HepG2 (cell line): Measurements from ENCODE around the gene TGM1. TPM values are rescaled to one million over a fixed set of nuclear protein-coding genes. Genes with fewer than 3 reads are reported as not detected.

ENCODE experiments used
- EP300 ChIP-seq, 3 experiments: sonication (generic) in 1 of 3; formaldehyde crosslinking in 1 of 3; IDR thresholded peaks; 2 replicates each; pipeline versions ENCODE4 v1.5.1 to v1.6.1; 2011 to 2020; ENCODE audit warnings: low read depth in 2 of 3, low read length in 2 of 3, borderline replicate concordance in 1 of 3, improper control_type of control experiment in 1 of 3, mild to moderate bottlenecking in 1 of 3, missing genetic modification reagents in 1 of 3, moderate library complexity in 1 of 3
- ERF ChIP-seq: IDR thresholded peaks from 2 replicates; pipeline ENCODE4 v1.6.1; 2018; ENCODE audit warnings: missing biosample characterization, missing genetic modification reagents
- IRX3 ChIP-seq: sonication (generic); formaldehyde crosslinking; IDR thresholded peaks from 2 replicates; pipeline ENCODE4 v1.8.1; 2023; ENCODE audit warnings: mild to moderate bottlenecking, low read depth, missing genetic modification reagents, borderline replicate concordance
- KAT7 ChIP-seq: IDR thresholded peaks from 2 replicates; pipeline ENCODE4 v1.6.1; 2018; ENCODE audit warnings: borderline replicate concordance, missing compliant biosample characterization
- MAF1 ChIP-seq: sonication (generic); formaldehyde crosslinking; IDR thresholded peaks from 2 replicates; pipeline ENCODE4 v1.5.0; 2020; ENCODE audit warnings: missing genetic modification reagents, borderline replicate concordance
- NCOR1 ChIP-seq: fragments of 200-600 bp; sonication (generic); IDR thresholded peaks from 2 replicates; pipeline ENCODE4 v1.7.0; 2017; ENCODE audit warnings: antibody characterized with exemption, low read length, borderline replicate concordance
- RARG ChIP-seq: sonication (generic); formaldehyde crosslinking; IDR thresholded peaks from 2 replicates; pipeline ENCODE4 v1.4.0; 2020; ENCODE audit warnings: low read depth, mild to moderate bottlenecking, missing genetic modification reagents
- SMARCC2 ChIP-seq: fragments of 450-650 bp; IDR thresholded peaks from 2 replicates; pipeline ENCODE4 v1.6.1; 2017; ENCODE audit warnings: antibody characterized with exemption, mild to moderate bottlenecking
- SRY ChIP-seq: sonication (generic); formaldehyde crosslinking; IDR thresholded peaks from 2 replicates; pipeline ENCODE4 v1.8.0; 2022; ENCODE audit warnings: mild to moderate bottlenecking, missing genetic modification reagents
- SSRP1 ChIP-seq: IDR thresholded peaks from 2 replicates; pipeline ENCODE4 v1.6.1; 2016; ENCODE audit warnings: control low read depth
- TOE1 ChIP-seq: sonication (generic); formaldehyde crosslinking; IDR thresholded peaks from 2 replicates; pipeline ENCODE4 v1.4.0; 2020; ENCODE audit warnings: mild to moderate bottlenecking, missing genetic modification reagents
- TRIM24 ChIP-seq: sonication (generic); formaldehyde crosslinking; IDR thresholded peaks from 2 replicates; pipeline ENCODE4 v1.8.0; 2022; ENCODE audit warnings: mild to moderate bottlenecking, missing genetic modification reagents
- ZBTB21 ChIP-seq: sonication (generic); formaldehyde crosslinking; IDR thresholded peaks from 2 replicates; pipeline ENCODE4 v1.4.0; 2020; ENCODE audit warnings: missing genetic modification reagents
- ZNF101 ChIP-seq: sonication (generic); formaldehyde crosslinking; IDR thresholded peaks from 2 replicates; pipeline ENCODE4 v1.4.0; 2020; ENCODE audit warnings: mild to moderate bottlenecking, low read depth, missing genetic modification reagents, borderline replicate concordance
- ZNF543 ChIP-seq: sonication (generic); formaldehyde crosslinking; IDR thresholded peaks from 2 replicates; pipeline ENCODE4 v1.4.0; 2020; ENCODE audit warnings: mild to moderate bottlenecking, missing genetic modification reagents
- polyA plus RNA-seq, 8 experiments: library from polyadenylated mRNA; depleted of rRNA in 3 of 8; stranded (reverse) in 7 of 8; unstranded in 1 of 8; fragments of >200 nt; fragmentation: Illumina TruSeq in 4 of 8; extraction: Trizol in 4 of 8; gene quantifications; 2 replicates each; pipeline versions ENCODE4 v1.2.1 to v1.2.3, GENCODE V29; 2011 to 2016; ENCODE audit warnings: low read depth in 4 of 8, missing spikeins in 1 of 8, mixed read lengths in 1 of 8; ENCODE audit not compliant: insufficient read depth in 1 of 8
- total RNA-seq, 5 experiments: library from RNA; depleted of rRNA; stranded (reverse); fragments of >200 nt; fragmentation: Illumina TruSeq; extraction: Trizol; gene quantifications; 2 replicates each; pipeline ENCODE4 v1.2.3, GENCODE V29; 2016; ENCODE audit warnings: low read depth in 1 of 5
- TF ChIP-seq, protein P1 (sequence below), 2 experiments: fragments of 450-650 bp in 1 of 2; sonication (generic) in 1 of 2; formaldehyde crosslinking in 1 of 2; IDR thresholded peaks; 2 replicates each; pipeline versions ENCODE4 v1.6.1 to v1.8.0; 2016 to 2022; ENCODE audit warnings: antibody characterized with exemption in 1 of 2, mild to moderate bottlenecking in 1 of 2, missing genetic modification reagents in 1 of 2
- TF ChIP-seq, protein P2 (sequence below): IDR thresholded peaks from 2 replicates; pipeline ENCODE4 v1.6.1; 2016; ENCODE audit warnings: low read depth

Gene TGM1
- total and polyA plus RNA-seq, 2 of the 13 experiments (the other 11 are each of a cell fraction or from before 2014, with no cell fraction given), result 3.2 to 10.6 TPM

DNA sequence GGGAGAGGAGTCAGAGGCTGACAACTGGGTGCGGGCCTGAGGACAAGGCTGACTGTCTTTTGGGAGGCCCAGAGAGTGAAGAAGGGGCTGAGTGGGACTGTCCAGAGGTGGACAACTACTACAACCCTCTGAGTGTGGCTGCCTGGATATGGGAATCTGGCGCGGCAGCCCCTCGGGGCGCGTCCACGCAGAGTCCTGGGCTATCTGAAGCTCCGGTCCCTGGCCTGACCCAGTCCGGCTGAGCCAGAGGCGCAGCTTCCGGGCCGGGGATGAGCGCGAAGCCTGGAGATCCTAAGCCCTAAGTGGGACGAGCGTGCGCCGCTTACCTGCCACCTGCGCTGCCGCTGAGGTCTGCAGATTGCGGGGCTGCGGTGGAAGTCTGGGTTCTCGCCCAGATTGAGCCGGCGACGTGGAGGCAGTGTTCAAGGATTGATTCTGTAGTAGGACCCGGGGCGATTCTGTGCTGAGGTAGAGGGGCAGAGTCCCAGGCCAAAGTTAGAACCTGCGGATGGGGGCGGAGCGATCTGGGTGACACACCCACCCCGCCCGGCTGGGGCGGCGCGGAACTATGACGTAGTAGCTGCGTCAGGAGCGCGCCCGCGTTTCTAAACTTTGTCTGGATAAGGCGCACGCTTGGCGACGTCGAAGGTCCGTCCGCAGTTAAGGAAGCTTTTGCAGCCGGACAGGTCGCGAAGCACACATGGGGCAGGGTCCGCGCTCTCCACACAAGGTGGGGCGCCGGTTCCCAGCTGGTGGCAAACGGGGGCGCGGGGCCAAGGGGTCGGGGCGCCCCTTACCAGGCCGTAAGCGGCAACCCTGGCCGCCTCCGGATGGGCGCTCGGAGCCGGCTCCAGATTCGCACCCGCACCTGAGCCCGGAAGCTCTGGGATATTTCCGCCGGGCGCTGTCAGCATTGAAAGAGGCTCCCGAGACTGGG is 36.5 kb upstream of the TGM1 start, which contains the start of the genes DHRS1 and NOP9 (continued):
- TF ChIP-seq, protein P1, sequence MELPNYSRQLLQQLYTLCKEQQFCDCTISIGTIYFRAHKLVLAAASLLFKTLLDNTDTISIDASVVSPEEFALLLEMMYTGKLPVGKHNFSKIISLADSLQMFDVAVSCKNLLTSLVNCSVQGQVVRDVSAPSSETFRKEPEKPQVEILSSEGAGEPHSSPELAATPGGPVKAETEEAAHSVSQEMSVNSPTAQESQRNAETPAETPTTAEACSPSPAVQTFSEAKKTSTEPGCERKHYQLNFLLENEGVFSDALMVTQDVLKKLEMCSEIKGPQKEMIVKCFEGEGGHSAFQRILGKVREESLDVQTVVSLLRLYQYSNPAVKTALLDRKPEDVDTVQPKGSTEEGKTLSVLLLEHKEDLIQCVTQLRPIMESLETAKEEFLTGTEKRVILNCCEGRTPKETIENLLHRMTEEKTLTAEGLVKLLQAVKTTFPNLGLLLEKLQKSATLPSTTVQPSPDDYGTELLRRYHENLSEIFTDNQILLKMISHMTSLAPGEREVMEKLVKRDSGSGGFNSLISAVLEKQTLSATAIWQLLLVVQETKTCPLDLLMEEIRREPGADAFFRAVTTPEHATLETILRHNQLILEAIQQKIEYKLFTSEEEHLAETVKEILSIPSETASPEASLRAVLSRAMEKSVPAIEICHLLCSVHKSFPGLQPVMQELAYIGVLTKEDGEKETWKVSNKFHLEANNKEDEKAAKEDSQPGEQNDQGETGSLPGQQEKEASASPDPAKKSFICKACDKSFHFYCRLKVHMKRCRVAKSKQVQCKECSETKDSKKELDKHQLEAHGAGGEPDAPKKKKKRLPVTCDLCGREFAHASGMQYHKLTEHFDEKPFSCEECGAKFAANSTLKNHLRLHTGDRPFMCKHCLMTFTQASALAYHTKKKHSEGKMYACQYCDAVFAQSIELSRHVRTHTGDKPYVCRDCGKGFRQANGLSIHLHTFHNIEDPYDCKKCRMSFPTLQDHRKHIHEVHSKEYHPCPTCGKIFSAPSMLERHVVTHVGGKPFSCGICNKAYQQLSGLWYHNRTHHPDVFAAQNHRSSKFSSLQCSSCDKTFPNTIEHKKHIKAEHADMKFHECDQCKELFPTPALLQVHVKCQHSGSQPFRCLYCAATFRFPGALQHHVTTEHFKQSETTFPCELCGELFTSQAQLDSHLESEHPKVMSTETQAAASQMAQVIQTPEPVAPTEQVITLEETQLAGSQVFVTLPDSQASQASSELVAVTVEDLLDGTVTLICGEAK (IDR thresholded peaks at IDR 0.05), result no peak
- TF ChIP-seq, protein P1 (CRISPR knock-in tag; IDR thresholded peaks at IDR 0.05), result peak; percentile 83
- TF ChIP-seq SRY (CRISPR knock-in tag) (no peak), ZNF101 (CRISPR knock-in tag) (peak; percentile 88; the same call in 1 of the 2 replicates), TRIM24 (CRISPR knock-in tag) (no peak), TOE1 (CRISPR knock-in tag) (peak; percentile 68; the same call in 1 of the 2 replicates), SMARCC2 (peak; percentile 94; the same call in 1 of the 2 replicates), MAF1 (peak; percentile 98), ZNF543 (CRISPR knock-in tag) (peak; percentile 95), IRX3 (CRISPR knock-in tag) (peak; percentile 46; the same call in 1 of the 2 replicates), SSRP1 (no peak; the same call in 1 of the 2 replicates), EP300 (IDR thresholded peaks at IDR 0.05; ENCODE audit: low read depth in 2 of 2, low read length in 2 of 2) (peak; percentile 63 to 81; a peak in 3 of 4 replicates), EP300 (CRISPR knock-in tag; IDR thresholded peaks at IDR 0.05; ENCODE audit: borderline replicate concordance) (peak; percentile 63; the same call in 1 of the 2 replicates), ZBTB21 (CRISPR knock-in tag) (peak; percentile 93), RARG (CRISPR knock-in tag) (0 out of 2 replicates have a peak, but pooled peaks have one; percentile 86), KAT7 (CRISPR knock-in tag) (peak; percentile 93), NCOR1 (peak; percentile 67; the same call in 1 of the 2 replicates), ERF (CRISPR knock-in tag) (peak; percentile 97; the same call in 1 of the 2 replicates)
- TF ChIP-seq, protein P2, sequence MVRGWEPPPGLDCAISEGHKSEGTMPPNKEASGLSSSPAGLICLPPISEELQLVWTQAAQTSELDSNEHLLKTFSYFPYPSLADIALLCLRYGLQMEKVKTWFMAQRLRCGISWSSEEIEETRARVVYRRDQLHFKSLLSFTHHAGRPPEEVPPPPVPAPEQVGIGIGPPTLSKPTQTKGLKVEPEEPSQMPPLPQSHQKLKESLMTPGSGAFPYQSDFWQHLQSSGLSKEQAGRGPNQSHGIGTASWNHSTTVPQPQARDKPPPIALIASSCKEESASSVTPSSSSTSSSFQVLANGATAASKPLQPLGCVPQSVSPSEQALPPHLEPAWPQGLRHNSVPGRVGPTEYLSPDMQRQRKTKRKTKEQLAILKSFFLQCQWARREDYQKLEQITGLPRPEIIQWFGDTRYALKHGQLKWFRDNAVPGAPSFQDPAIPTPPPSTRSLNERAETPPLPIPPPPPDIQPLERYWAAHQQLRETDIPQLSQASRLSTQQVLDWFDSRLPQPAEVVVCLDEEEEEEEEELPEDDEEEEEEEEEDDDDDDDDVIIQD, result peak; percentile 82
